ENCODE data around the gene TBC1D9.

The TBC1D9 gene

GRCh38 chr4:140736669-140737343, 19.4 kb downstream of the TBC1D9 start:
- TF ChIP-seq CTCF (IDR thresholded peaks at IDR 0.05) = no peak
- Histone ChIP-seq H3K36me3 (ENCODE audit: control insufficient read depth, insufficient read depth, low read length) (no peaks in the 10 kb centered on the region), H3K4me2 (ENCODE audit: low read length) (no peak overlapping the region), H2AFZ (no peak overlapping the region), H3K4me1 (no peaks in the 10 kb centered on the region), H3K9me3 (ENCODE audit: control insufficient read depth, low read length) (no peaks in the 10 kb centered on the region), H3K79me2 (no peaks in the 10 kb centered on the region), H3K27me3 (ENCODE audit: control insufficient read depth, insufficient read depth, low read length) (no peaks in the 10 kb centered on the region), H3K27ac (no peak overlapping the region), H3K4me3 (ENCODE audit: low read depth, low read length) (no peak overlapping the region), H3K9ac (no peak overlapping the region)

- no peak for TF ChIP-seq CTCF (IDR thresholded peaks at IDR 0.05)
- Histone ChIP-seq H3K27ac (no peak overlapping the region), H3K9ac (no peak overlapping the region), H3K79me2 (no peaks in the 10 kb centered on the region), H3K4me2 (ENCODE audit: low read length) (no peak overlapping the region), H3K9me3 (ENCODE audit: control insufficient read depth, low read length) (no peaks in the 10 kb centered on the region), H3K36me3 (ENCODE audit: control insufficient read depth, insufficient read depth, low read length) (no peaks in the 10 kb centered on the region), H2AFZ (no peak overlapping the region), H3K4me1 (no peaks in the 10 kb centered on the region), H3K4me3 (ENCODE audit: low read depth, low read length) (no peak overlapping the region), H3K27me3 (ENCODE audit: control insufficient read depth, insufficient read depth, low read length) (no peaks in the 10 kb centered on the region)
Measured at GRCh38 chr4:140735779-140736391, 20.3 kb downstream of the TBC1D9 start.

DNA sequence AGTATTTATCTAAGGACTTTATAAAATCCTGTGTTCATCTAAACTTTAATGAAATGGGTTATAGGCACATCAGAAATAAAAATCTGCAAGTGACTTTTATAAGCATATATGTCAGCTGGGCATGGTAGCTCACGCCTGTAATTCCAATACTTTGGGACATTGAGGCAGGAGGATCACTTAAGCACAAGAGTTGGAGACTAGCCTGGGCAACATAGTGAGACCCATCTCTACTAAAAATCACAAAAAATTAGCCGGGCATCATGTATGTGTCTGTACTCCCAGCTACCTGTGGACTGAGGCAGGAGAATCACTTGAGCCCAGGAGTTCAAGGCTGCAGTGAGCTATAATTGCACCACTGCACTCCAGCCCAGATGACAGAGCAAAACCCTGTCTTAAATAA, 20.9 kb downstream of the TBC1D9 start:
- Histone ChIP-seq H2AFZ (no peak overlapping the region), H3K27ac (no peak overlapping the region), H3K4me3 (ENCODE audit: low read depth, low read length) (no peak overlapping the region), H3K4me2 (ENCODE audit: low read length) (no peak overlapping the region), H3K9ac (no peak overlapping the region), H3K79me2 (no peaks in the 10 kb centered on the region), H3K36me3 (ENCODE audit: control insufficient read depth, insufficient read depth, low read length) (no peaks in the 10 kb centered on the region), H3K27me3 (ENCODE audit: control insufficient read depth, insufficient read depth, low read length) (no peaks in the 10 kb centered on the region), H3K9me3 (ENCODE audit: control insufficient read depth, low read length) (no peaks in the 10 kb centered on the region), H3K4me1 (no peaks in the 10 kb centered on the region)
- TF ChIP-seq CTCF (IDR thresholded peaks at IDR 0.05) = no peak

DNA sequence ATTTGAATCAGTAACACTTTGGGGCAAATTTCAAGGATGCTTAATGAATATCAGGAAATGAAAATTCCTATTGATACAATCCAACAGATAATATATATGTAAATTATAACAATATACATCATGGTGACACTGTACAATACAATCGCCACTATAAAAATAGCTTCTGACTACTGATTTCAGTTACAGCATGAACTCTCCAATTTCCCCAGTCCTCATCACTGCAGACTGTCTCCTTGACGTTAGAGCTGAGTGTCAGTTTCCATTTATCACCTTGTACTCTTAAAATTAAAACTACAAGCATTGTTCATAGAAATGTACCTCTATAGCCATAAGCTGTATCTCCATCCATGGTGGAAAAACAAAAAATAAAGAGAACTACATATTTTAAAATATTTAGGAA, 23.4 kb downstream of the TBC1D9 start:
- no peak overlapping the region for H3K9ac ChIP-seq
- H3K4me2 ChIP-seq (ENCODE audit: low read length) = no peak overlapping the region
- no peaks in the 10 kb centered on the region for H3K27me3 ChIP-seq (ENCODE audit: control insufficient read depth, insufficient read depth, low read length)
- H3K4me1 ChIP-seq = no peaks in the 10 kb centered on the region
- H3K4me3 ChIP-seq (ENCODE audit: low read depth, low read length) = no peak overlapping the region
- no peak overlapping the region for H3K27ac ChIP-seq
- H3K79me2 ChIP-seq = no peaks in the 10 kb centered on the region
- TF ChIP-seq CTCF (IDR thresholded peaks at IDR 0.05) = no peak
- H3K9me3 ChIP-seq (ENCODE audit: control insufficient read depth, low read length) = no peaks in the 10 kb centered on the region
- no peaks in the 10 kb centered on the region for H3K36me3 ChIP-seq (ENCODE audit: control insufficient read depth, insufficient read depth, low read length)
- H2AFZ ChIP-seq = no peak overlapping the region

All from parathyroid adenoma (tissue), 2 donors.